HepG2 (cell line): Measurements from ENCODE around the gene NPEPL1. TPM values are rescaled to one million over a fixed set of nuclear protein-coding genes. Genes with fewer than 3 reads are reported as not detected.

Experiments used
- ATAC-seq: fragments of 200-7000 bp; cut with Tn5 transposase; 3 replicates; pipeline ENCODE4 v1.9.1; 2020; ENCODE audit warnings: mild to moderate bottlenecking, moderate library complexity
- BruUV-seq: library from RNA; stranded (reverse); fragments of 400-500 nt; replicated peaks from 2 replicates; lab custom pipeline; 2021; lab: Mats Ljungman, UMichigan
- CTCF ChIA-PET: fragments of 300-600 bp; formaldehyde crosslinking; extraction: SDS; loops from one replicate; lab custom pipeline; 2021; ENCODE audit warnings: low total read pairs, inconsistent platforms, low intra/inter-chr PET ratio; lab: Yijun Ruan, JAX
- POLR2A ChIA-PET: fragments of 350-600 bp; sonication (Branson Sonifier 250); formaldehyde crosslinking; loops from one replicate; lab custom pipeline; 2020; ENCODE audit warnings: antibody characterized with exemption, inconsistent platforms; lab: Yijun Ruan, JAX
- DNase-seq: peaks from one replicate; pipeline ENCODE4 v3.0.0-alpha.2; 2015; ENCODE audit warnings: low spot score
- FAIRE-seq: peaks from 3 replicates; lab custom pipeline; 2011; peaks lifted over from hg19 to GRCh38; lab: Jason Lieb, UNC
- H2AFZ ChIP-seq: one replicate; pipeline ENCODE4 v1.6.1; 2011; ENCODE audit warnings: low read length, inconsistent platforms
- H3K27ac ChIP-seq: fragments of 300-600 bp; 3 replicates; pipeline ENCODE4 v1.8.0; 2011; ENCODE audit warnings: mixed run types, mild to moderate bottlenecking, mixed read lengths, low read length, inconsistent platforms; ENCODE audit not compliant: insufficient read depth; ENCODE audit errors: extremely low read length
- H3K27me3 ChIP-seq, 2 experiments: fragments of 200-600 bp in 1 of 2; 2 replicates in 1 of 2; 3 replicates in 1 of 2; pipeline versions ENCODE4 v1.6.0 to v1.8.0; 2011; ENCODE audit warnings: low read length in 2 of 2, mild to moderate bottlenecking in 2 of 2, moderate library complexity in 2 of 2, inconsistent platforms in 1 of 2; ENCODE audit not compliant: insufficient read depth in 2 of 2, control insufficient read depth in 1 of 2
- H3K36me3 ChIP-seq, 2 experiments: fragments of 200-600 bp in 1 of 2; replicated peaks in 1 of 2; 2 replicates in 1 of 2; 3 replicates in 1 of 2; pipeline versions ENCODE4 v1.5.1 to v1.8.0; 2011; ENCODE audit warnings: low read length in 2 of 2, inconsistent platforms in 1 of 2; ENCODE audit not compliant: insufficient read depth in 2 of 2, control insufficient read depth in 1 of 2
- H3K4me1 ChIP-seq: 2 replicates; pipeline ENCODE4 v1.5.1; 2012; ENCODE audit warnings: low read length, inconsistent platforms; ENCODE audit not compliant: insufficient read depth
- H3K4me2 ChIP-seq: 2 replicates; pipeline ENCODE4 v1.6.0; 2011; ENCODE audit warnings: low read depth, low read length, inconsistent platforms
- H3K4me3 ChIP-seq, 3 experiments: fragments of 200-600 bp in 1 of 3; sonication (generic), shearing (Covaris generic) in 1 of 3; replicated peaks in 1 of 3; 2 replicates each; pipeline ENCODE4 v1.5.1; 2011 to 2016; ENCODE audit warnings: low read length in 3 of 3, inconsistent platforms in 2 of 3, low read depth in 2 of 3, mild to moderate bottlenecking in 2 of 3, control low read depth in 1 of 3, mixed read lengths in 1 of 3; ENCODE audit not compliant: insufficient read depth in 1 of 3
- H3K79me2 ChIP-seq: one replicate; pipeline ENCODE4 v1.6.1; 2011; ENCODE audit warnings: low read length, inconsistent platforms; ENCODE audit not compliant: insufficient read depth
- H3K9ac ChIP-seq: 2 replicates; pipeline ENCODE4 v1.6.0; 2011; ENCODE audit warnings: mild to moderate bottlenecking, low read depth, low read length, inconsistent platforms; ENCODE audit not compliant: insufficient read depth
- H3K9me3 ChIP-seq: 2 replicates; pipeline ENCODE4 v1.5.1; 2012; ENCODE audit warnings: mild to moderate bottlenecking, low read length
- H4K20me1 ChIP-seq: 2 replicates; pipeline ENCODE4 v1.6.0; 2011; ENCODE audit warnings: inconsistent platforms, mild to moderate bottlenecking, low read length, moderate library complexity; ENCODE audit not compliant: insufficient read depth
- ARID3A ChIP-seq: IDR thresholded peaks from 2 replicates; pipeline ENCODE4 v1.6.1; 2012; ENCODE audit warnings: low read depth, low read length, improper control_type of control experiment
- CREM ChIP-seq, 2 experiments: sonication (generic) in 1 of 2; formaldehyde crosslinking in 1 of 2; IDR thresholded peaks; 2 replicates each; pipeline versions ENCODE4 v1.4.0 to v1.6.1; 2016 to 2020; ENCODE audit warnings: antibody characterized with exemption in 1 of 2, mild to moderate bottlenecking in 1 of 2, missing genetic modification reagents in 1 of 2
- CSRNP1 ChIP-seq: sonication (generic); formaldehyde crosslinking; IDR thresholded peaks from 2 replicates; pipeline ENCODE4 v1.8.1; 2023; ENCODE audit warnings: mild to moderate bottlenecking, missing genetic modification reagents
- ETV6 ChIP-seq: sonication (generic); formaldehyde crosslinking; conservative IDR thresholded peaks from 2 replicates; pipeline ENCODE4 v1.4.0; 2020; ENCODE audit warnings: missing genetic modification reagents
- IKZF5 ChIP-seq: IDR thresholded peaks from 2 replicates; pipeline ENCODE4 v1.6.1; 2018; ENCODE audit warnings: missing genetic modification reagents, mild to moderate bottlenecking, missing compliant biosample characterization
- MYPOP ChIP-seq: sonication (generic); formaldehyde crosslinking; IDR thresholded peaks from 2 replicates; pipeline ENCODE4 v1.8.1; 2023; ENCODE audit warnings: mild to moderate bottlenecking, moderate library complexity, missing genetic modification reagents
- PRMT3 ChIP-seq: sonication (generic); formaldehyde crosslinking; IDR thresholded peaks from 2 replicates; pipeline ENCODE4 v1.8.1; 2022; ENCODE audit warnings: low read depth, mild to moderate bottlenecking, moderate library complexity, missing genetic modification reagents, borderline replicate concordance
- SMAD3 ChIP-seq: sonication (generic); formaldehyde crosslinking; IDR thresholded peaks from 2 replicates; pipeline ENCODE4 v1.4.0; 2020; ENCODE audit warnings: missing genetic modification reagents
- SMC3 ChIP-seq: IDR thresholded peaks from 2 replicates; pipeline ENCODE4 v1.6.1; 2011; ENCODE audit warnings: low read length, improper control_type of control experiment
- ZC3H4 ChIP-seq: sonication (generic); formaldehyde crosslinking; IDR thresholded peaks from 2 replicates; pipeline ENCODE4 v1.4.0; 2020; ENCODE audit warnings: missing genetic modification reagents, borderline replicate concordance
- ZFP90 ChIP-seq: sonication (generic); formaldehyde crosslinking; IDR thresholded peaks from 2 replicates; pipeline ENCODE4 v1.8.0; 2022; ENCODE audit warnings: missing genetic modification reagents, mild to moderate bottlenecking, inconsistent platforms, borderline replicate concordance
- ZNF790 ChIP-seq: sonication (generic); formaldehyde crosslinking; IDR thresholded peaks from 2 replicates; pipeline ENCODE4 v1.8.0; 2022; ENCODE audit warnings: missing genetic modification reagents, mild to moderate bottlenecking, borderline replicate concordance
- ZSCAN20 ChIP-seq: sonication (generic); formaldehyde crosslinking; IDR thresholded peaks from 2 replicates; pipeline ENCODE4 v1.4.0; 2020; ENCODE audit warnings: missing genetic modification reagents, mild to moderate bottlenecking, borderline replicate concordance
- WGBS: methylation state at CpG from one replicate; pipeline ENCODE4 v1.1.6; 2017; ENCODE audit warnings: low lambda C conversion rate; 5-methylcytosine and 5-hydroxymethylcytosine counted together
- in situ Hi-C: cut with HindIII; loops from 2 replicates; pipeline ENCODE4 v1.10.0; 2017; ENCODE audit warnings: low pct_unique_long_range_greater_than_20kb; ENCODE audit not compliant: extremely low pct_ligation_motif_present
- intact Hi-C: fragments of 100-400 bp; cut with micrococcal nuclease; formaldehyde crosslinking; loops from one replicate; pipeline ENCODE4 v1.10.0; 2022; ENCODE audit not compliant: unreplicated experiment
- polyA plus RNA-seq, 8 experiments: library from polyadenylated mRNA; depleted of rRNA in 3 of 8; stranded (reverse) in 7 of 8; unstranded in 1 of 8; fragments of >200 nt; fragmentation: Illumina TruSeq in 4 of 8; extraction: Trizol in 4 of 8; gene quantifications; 2 replicates each; pipeline versions ENCODE4 v1.2.1 to v1.2.3, GENCODE V29; 2011 to 2016; ENCODE audit warnings: low read depth in 4 of 8, missing spikeins in 1 of 8, mixed read lengths in 1 of 8; ENCODE audit not compliant: insufficient read depth in 1 of 8
- total RNA-seq, 5 experiments: library from RNA; depleted of rRNA; stranded (reverse); fragments of >200 nt; fragmentation: Illumina TruSeq; extraction: Trizol; gene quantifications; 2 replicates each; pipeline ENCODE4 v1.2.3, GENCODE V29; 2016; ENCODE audit warnings: low read depth in 1 of 5

NPEPL1 gene
- total and polyA plus RNA-seq, 2 of the 13 experiments (the other 11 are each of a cell fraction or from before 2014, with no cell fraction given), result 4.1 to 7.5 TPM

GRCh38 chr20:58651946-58652605 is 40.5 kb upstream of the NPEPL1 start (continued):
- TF ChIP-seq IKZF5 (CRISPR knock-in tag), result 0 out of 2 replicates have a peak, but pooled peaks have one; percentile 27

- no peaks in the 10 kb centered on the region for H3K9me3 ChIP-seq
- H4K20me1 ChIP-seq, result peaks cover 33% of the 10 kb centered on the region
- H3K79me2 ChIP-seq, result peaks cover 67% of the 10 kb centered on the region
- H3K4me2 ChIP-seq, result peak overlapping the region; percentile 91
- ChIA-PET CTCF (no interaction called here), POLR2A (interaction anchor here (0.6 to 1.1 kb wide), 2 partner anchors 262 to 264 kb away, joined by 3 to 7 read pairs; partner anchors contain the start of gene VAPB)
- H3K4me3 ChIP-seq, result peak overlapping the region; percentile 87 to 98 (median 95)
- in situ Hi-C loops, result loop anchor here (10.0 kb wide), 1 partner anchor 408 kb away; no protein-coding TSS in a partner anchor
- no peak for DNase-seq
- 8% methylated on average over 12 of the region's 12 CpGs for WGBS
- no TSS peak for BruUV-seq
- no peaks in the 10 kb centered on the region; a peak in 1 of 5 replicates for H3K27me3 ChIP-seq
- H3K9ac ChIP-seq, result peak overlapping the region; percentile 96
- no peak overlapping the region for H2AFZ ChIP-seq
- no peak for ATAC-seq
- H3K4me1 ChIP-seq, result peaks cover 66% of the 10 kb centered on the region
- no peak for FAIRE-seq
- H3K36me3 ChIP-seq, result peaks cover 3 to 5% of the 10 kb centered on the region in 2 experiments; a peak in 4 of 5 replicates
- intact Hi-C loops, result loop anchor here (10.0 kb wide), 1 partner anchor 242 kb away; no protein-coding TSS in a partner anchor
- peak overlapping the region; percentile 79 for H3K27ac ChIP-seq
- no peak for TF ChIP-seq ZFP90 (CRISPR knock-in tag)
- 0 out of 2 replicates have a peak, but pooled peaks have one; percentile 50 for TF ChIP-seq ZSCAN20 (CRISPR knock-in tag)
- TF ChIP-seq CREM (IDR thresholded peaks at IDR 0.05), result peak; percentile 12; the same call in 1 of the 2 replicates
- no peak for TF ChIP-seq CREM (CRISPR knock-in tag; IDR thresholded peaks at IDR 0.05)
- TF ChIP-seq CSRNP1 (CRISPR knock-in tag), result 0 out of 2 replicates have a peak, but pooled peaks have one; percentile 36
- 0 out of 2 replicates have a peak, but pooled peaks have one; percentile 30 for TF ChIP-seq ARID3A
- 0 out of 2 replicates have a peak, but pooled peaks have one; percentile 4 for TF ChIP-seq ETV6 (CRISPR knock-in tag)
- TF ChIP-seq ZC3H4 (CRISPR knock-in tag), result 0 out of 2 replicates have a peak, but pooled peaks have one; percentile 14
- no peak for TF ChIP-seq PRMT3 (CRISPR knock-in tag)
- TF ChIP-seq SMAD3 (CRISPR knock-in tag), result 0 out of 2 replicates have a peak, but pooled peaks have one; percentile 42
- 0 out of 2 replicates have a peak, but pooled peaks have one; percentile 27 for TF ChIP-seq MYPOP (CRISPR knock-in tag)
- no peak for TF ChIP-seq SMC3
- no peak for TF ChIP-seq ZNF790 (CRISPR knock-in tag)
Measured at GRCh38 chr20:58652606-58653294, 39.9 kb upstream of the NPEPL1 start.
